Ammon's horn (tissue), 1 donor: ENCODE measurements around the gene GPI.

ENCODE experiments used
- DNase-seq: peaks from one replicate; pipeline ENCODE4 v3.0.0-alpha.2; 2016; ENCODE audit warnings: low spot score

Gene GPI

DNA sequence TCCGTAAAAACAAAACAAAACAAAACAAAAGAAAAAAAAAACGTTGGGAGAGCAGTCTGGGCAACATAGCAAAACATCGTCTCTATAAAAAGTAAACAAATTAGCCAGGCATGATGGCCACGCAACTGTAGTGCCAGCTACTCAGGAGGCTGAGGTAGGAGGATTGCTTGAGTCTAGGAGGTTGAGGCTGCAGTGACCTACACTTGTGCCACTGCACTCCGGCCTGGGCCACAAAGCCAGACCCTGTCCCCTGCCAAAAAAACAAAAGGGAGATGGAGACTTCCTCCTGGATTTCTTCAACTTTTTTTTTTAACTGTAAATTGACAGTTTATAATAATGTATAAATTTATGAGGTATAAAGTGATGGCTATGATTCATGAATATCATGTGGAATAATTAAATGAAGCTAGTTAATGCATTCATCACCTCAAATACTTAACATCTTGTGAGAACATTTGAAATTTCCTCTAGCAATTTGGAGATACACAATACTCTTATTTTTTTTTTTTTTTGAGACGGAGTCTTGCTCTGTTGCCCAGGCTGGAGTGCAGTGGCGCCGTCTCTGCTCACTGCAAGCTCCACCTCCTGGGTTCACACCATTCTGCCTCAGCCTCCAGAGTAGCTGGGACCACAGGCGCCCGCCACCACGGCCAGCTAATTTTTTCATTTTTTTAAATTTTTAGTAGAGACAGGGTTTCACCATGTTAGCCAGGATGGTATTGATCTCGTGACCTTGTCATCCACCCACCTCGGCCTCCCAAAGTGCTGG lies 41.1 kb downstream of the GPI start:
- no peak for DNase-seq

DNA sequence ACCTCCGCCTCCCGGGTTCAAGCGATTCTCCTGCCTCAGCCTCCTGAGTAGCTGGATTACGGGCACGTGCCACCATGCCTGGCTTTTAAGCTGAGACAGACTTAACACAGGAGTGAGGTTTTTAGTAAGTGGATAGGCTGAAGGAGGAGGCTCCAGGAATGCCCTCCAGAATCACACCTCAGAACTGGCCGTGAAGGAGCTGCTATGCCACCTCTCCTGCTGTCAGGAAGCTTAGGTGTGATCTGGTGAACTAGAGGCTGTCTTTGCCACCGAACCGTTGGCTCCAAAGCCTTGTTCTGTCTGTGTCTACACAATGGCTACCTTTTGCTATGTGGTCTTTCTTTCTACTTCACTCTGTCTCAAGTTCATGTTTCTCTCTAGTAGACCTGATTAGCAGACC lies 43.4 kb downstream of the GPI start:
- DNase-seq, result no peak

DNA sequence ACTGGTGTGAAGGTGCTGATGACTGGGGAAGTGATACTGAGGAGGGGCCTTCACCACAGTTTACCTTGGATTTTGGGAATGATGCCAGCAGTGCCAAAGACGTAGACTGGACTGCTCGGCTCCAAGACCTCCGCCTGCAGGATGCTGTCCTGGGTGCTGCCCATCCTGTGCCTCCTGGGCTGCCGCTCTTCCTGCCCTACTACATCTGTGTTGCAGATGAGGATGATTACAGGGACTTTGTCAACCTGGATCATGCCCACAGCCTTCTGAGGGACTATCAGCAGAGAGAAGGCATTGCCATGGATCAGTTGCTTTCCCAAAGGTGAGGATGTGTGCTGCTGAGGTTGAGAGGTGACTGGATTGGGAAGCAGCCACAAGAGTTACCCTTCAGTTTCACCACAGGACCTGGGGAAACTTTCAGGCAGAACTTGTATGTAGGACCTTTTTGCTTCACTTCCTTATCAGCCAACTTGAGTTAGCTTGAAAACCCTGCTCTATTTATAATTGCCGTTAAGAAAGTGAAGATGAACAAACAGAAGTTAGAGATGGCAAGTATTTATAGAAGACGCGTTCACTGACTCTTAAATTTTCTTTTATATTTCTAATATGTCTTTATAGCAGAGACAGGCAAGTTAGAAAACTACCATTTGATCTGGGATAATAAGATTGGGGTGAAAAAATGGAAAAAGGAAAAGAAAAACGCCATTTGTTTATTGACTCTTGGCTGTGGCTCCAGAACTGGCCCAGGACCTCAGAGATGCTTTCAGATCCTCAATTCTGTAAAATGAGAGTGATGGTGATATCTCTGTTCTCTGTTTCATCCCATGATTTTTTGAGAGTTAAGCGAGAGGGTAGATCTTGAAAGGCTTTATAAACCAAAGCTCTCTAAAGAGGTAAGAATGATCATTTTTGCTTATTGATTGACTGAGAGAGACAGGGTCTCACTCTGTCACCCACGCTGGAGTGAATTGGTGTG lies 44.5 kb downstream of the GPI start:
- no peak for DNase-seq

DNA sequence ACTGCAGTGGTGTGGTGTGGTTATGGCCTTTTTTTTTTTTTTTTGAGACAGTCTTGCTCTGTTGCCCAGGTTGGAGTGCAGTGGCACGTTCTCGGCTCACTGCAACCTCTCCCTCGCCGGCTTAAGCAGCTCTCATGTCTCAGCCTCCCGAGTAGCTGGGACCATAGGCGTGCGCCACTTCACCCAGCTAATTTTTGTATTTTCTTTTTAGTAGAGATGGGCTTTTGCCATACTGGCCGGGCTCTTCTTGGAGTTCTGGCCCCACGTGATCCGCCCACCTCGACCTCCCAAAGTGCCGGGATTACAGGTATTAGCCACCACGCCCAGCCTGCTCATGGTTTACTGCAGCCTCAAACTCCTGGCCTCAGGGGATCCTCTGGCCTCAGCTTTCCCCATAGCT lies 46.2 kb downstream of the GPI start:
- no peak for DNase-seq

DNA sequence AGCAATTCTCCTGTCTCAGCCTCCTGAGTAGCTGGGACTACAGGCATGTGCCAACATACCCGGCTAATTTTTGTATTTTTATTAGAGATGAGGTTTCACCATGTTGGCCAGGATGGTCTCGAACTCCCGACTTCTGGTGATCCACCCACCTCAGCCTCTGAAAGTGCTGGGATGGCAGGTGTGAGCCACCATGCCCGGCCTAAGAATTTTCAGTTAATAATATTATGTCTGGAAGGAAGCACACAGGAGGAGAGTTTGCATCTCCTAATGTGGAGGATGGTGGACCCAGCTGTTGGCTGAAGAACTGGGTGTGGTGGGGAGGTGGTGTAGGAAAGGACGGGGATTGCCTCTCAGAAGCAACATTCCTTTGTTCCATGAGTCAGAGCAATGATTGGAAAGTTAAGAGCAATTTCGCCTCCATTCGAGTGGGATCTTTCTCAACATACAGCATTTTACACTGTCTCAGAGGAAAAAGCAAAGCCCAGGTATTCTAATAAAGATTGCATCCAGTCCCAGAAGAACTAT lies 51.1 kb downstream of the GPI start:
- no peak for DNase-seq

DNA sequence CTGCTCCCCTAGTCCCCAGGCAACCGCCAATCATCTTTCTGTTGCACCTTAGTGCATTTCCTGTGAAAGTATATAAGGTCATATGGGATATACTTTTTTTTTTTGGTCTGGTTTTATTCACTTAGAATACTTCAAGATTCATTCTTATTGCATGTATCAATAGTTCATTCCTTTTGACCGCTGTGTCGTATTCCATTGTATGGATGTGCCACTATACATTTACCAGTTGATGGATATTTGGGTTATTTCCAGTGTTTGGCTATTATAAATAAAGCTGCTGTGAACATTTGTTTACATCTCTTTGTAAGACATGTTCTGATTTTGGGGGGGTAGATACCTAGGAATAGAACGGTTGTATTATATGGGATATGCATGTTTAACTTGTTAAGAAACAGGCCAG lies 53.3 kb downstream of the GPI start:
- DNase-seq, result no peak

DNA sequence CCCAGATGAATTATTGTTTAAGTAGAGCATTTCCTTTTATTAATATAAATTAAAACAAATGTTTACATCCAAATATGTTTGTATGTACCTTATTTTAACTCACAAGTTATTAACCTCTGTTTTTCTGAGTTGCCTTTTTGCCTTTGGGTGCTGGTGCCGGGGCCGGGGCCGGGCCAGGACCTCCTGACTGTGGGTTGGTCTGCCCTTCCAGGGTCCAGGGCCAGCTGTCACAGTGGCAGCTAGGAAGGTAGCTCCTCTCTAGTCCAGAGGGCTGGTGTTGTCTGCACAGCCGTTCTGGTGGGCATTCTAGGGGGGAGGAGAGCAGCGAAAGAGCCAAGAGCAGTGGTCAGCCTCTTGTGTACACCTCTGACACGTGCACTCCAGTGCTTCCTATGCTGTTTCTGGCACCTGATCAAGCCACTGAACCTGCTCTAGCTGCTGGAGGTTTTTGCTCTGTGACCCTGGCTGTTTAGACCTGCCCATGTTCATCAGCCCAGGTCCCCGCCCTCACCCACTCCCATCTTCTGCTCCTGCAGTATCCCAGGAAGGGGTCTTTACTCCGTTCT lies 61.2 kb downstream of the GPI start:
- no peak for DNase-seq

DNA sequence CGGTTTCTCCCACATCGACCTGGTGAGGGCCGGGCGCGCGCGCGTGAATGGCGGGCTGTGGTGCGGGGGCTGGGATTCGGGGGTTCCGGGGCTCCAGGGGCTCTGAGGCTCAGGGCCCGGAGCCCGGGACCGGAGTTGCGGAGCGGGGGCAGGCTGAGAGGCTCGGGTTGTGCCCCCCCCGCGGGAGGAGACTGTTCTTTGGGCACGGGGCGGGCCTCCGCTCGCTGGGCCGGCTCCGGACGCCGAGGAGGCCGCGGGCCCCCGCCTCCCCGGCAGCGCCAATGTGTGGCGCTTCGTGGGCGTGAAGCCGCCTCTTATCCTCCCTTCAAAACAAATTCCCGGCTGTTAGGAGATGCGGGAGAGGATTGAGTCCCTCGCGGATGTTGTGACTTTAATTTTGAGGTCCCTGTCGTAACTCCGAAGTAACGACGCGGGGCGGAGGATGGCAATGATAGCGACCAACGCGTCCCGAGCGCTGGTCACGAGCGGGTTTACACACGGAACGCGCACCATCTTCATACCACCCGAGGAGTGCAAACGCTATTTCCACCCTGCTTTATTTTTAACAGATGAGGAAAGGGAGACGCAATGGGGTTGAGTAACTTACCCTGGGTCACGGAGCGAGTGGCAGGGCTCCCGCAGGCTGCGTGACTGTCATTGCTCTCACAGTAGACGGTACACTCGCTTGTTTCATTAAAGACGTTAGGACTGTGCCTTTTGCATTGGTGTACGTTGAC lies 63.7 kb downstream of the GPI start:
- DNase-seq, result peak; percentile 22

DNA sequence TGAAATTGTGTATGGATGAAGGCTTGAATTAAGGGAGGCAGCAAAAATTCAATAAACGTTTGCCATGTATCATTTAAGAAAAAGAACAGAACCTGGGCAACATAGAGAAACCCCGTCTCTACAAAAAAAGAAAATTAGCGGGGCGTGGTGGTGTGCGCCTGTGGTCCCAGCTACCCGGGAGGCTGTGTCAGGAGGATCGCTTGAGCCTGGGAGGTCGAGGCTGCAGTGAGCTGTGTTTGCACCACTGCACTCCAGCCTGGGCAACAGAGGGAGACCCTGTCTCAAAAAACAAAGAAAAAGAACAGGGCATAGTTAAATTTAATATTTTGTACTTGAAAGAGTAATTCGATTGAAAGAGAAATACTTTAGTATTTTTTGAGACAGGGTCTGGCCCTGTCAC lies 64.6 kb downstream of the GPI start:
- DNase-seq, result no peak

DNA sequence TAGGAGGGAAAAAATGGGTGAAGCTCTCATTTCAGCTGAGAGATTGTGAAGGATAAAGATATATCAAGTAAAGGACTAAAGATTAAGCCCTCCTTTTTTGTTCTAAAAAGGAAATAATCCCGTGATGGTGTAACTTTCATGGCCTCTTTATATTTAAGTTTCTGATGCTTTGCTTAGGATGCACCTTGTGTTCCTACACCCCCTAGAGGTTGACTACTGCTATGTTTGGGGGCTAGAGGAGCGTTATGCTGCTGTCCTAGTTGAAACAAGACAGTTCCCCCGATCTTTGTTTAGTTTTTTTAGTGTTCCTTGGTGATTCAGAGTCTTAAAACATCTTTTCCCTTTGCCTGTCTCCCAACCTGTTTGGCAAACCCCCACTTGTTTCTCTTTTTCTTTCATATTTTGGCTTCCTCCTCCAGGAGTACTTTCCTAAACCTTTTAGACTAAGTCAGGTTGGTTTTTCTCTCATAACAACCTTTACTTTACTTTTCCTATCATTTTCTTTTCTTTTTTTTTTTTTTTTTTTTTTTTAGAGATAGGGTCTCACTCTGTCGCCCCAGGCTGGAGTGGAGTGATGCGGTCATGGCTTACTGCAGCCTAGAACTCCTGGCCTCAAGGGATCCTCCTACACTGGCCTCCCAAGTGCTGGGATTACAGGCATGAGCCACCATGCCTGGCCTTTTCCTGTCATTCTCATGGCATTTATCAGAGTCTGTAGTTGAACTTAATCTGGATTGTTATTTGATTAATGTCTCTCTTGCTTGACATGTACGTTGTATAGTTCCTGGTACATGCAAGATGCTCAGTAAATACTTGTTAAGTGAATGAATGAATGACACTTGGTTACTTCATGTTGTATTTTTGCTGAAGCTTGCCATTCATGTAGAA lies 66.0 kb downstream of the GPI start:
- DNase-seq, result peak; percentile 35

DNA sequence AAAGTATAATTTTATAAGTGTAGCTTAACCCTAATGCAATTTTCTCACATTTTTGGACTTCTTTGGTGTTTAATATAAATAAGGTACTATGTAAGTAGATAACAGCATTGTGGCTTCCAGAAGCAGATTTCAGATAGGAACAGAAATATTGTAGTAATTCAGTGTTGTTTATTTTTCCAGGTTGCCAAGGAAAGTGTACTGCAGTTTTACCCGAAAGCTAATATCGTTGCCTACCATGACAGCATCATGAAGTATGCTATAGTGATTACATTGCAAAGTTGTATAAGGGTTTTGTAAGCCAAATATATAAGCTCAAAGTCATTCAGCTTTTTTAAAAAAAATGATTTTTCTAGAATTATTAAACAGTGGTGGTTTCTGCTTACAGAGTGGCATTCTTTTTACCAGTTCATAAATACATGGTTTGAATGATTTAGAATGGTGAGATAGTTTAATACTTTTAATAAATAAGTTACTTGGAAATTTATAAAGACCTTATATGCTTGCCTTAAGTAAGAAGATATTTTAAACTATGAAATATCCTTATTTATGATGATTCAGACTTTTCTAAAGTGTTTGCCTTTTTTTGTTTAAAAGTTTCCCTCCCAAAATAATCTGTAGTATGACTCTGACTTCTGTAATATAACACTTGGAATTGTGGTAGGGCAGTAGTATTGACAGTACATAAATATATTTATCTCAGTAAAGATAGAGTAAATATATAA lies 66.8 kb downstream of the GPI start:
- DNase-seq, result no peak

DNA sequence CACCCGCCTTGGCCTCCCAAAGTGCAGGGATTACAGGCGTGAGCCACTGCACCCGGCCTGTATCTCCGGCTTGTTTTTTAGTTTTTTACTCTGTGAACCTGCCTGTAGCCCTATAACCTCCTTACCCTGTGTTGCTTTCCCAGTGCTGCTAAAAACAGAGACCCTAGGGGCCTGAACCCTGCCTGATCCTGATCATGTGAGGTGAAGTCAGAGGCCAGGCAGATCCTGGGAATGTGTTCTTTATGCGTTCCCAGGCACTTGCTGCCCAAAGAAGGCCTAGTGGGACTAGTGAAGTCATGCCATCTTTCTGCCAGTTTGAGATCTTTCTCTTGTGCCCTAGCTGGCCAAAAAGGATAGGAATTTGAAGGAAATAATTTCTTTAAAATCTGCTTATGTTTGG lies 67.8 kb downstream of the GPI start:
- DNase-seq, result no peak

DNA sequence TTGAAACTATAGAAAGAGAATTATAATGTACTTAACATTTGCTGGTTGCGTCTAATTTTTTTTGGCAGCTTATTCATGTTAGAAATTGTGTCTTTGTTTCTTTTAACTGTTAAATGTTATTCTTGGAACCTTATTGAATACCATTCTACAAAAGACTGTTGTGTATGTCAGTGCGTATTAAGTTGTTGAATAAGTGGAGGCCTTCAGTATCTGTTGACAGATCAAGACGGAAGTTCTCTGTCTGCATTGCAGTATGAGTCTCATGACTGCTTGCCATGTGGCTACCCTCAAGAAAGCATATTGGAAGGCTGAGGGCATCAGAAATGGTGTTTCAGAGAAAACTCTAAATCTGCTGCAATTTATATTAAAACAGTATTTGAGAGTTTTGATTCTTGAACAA lies 71.7 kb downstream of the GPI start:
- DNase-seq, result no peak

DNA sequence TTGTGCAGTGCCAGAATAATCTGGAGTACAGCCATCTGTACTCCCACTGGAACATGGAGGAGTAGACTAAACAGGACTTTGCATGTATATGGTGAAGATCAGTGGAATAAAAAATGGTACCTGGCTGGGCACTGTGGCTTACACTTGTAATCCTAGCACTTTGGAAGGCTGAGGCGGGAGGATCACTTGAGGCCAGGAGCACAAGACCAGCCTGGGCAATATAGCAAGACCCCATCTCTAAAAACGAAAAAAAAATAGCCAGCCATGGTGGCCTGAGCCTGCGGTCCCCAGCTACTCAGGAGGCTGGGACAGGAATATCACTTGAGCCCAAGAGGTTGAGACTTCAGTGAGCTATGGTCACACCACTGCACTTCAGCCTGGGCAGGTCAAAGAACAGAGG lies 83.2 kb downstream of the GPI start:
- no peak for DNase-seq
